PC-9 (cell line): ENCODE results near the gene MEGF8. TPM values are rescaled to one million over a fixed set of nuclear protein-coding genes. Genes with fewer than 3 reads are reported as not detected.

Source experiments
- Bru-seq: library from RNA; stranded (reverse); fragments of 400-500 nt; gene quantifications from one replicate; lab custom pipeline; 2021; lab: Mats Ljungman, UMichigan
- BruChase-seq, 2 experiments: library from RNA; stranded (reverse); fragments of 400-500 nt; gene quantifications; one replicate each; lab custom pipeline; 2021; lab: Mats Ljungman, UMichigan
- BruUV-seq: library from RNA; stranded (reverse); fragments of 400-500 nt; replicated peaks from 2 replicates; lab custom pipeline; 2021; lab: Mats Ljungman, UMichigan
- CTCF ChIA-PET: fragments of 300-600 bp; sonication (Branson Sonifier 250); formaldehyde crosslinking; loops from one replicate; lab custom pipeline; 2022; ENCODE audit warnings: antibody characterized with exemption; lab: Charles Lee
- POLR2A ChIA-PET: fragments of 300-600 bp; sonication (Branson Sonifier 250); formaldehyde crosslinking; loops from one replicate; lab custom pipeline; 2022; ENCODE audit warnings: antibody characterized with exemption; ENCODE audit not compliant: unreplicated experiment; lab: Charles Lee
- DNase-seq, 2 experiments: peaks; one replicate each; pipeline versions ENCODE4 v3.0.0 to v3.0.0-alpha.2; 2015 to 2022; ENCODE audit warnings: mixed read lengths in 1 of 2
- H2AFZ ChIP-seq: fragments of 200-600 bp; sonication (generic); 2 replicates; pipeline ENCODE4 v1.8.1; 2017; ENCODE audit warnings: antibody characterized with exemption
- H3F3A ChIP-seq: fragments of 200-600 bp; sonication (generic); 2 replicates; pipeline ENCODE4 v1.8.1; 2017; ENCODE audit warnings: antibody characterized with exemption, mild to moderate bottlenecking, low read depth; ENCODE audit not compliant: insufficient read depth
- H3K27ac ChIP-seq: fragments of 200-600 bp; sonication (generic); 2 replicates; pipeline ENCODE4 v1.6.1; 2016; ENCODE audit warnings: mixed run types
- H3K27me3 ChIP-seq: fragments of 200-600 bp; sonication (generic); 2 replicates; pipeline ENCODE4 v1.6.1; 2016; ENCODE audit warnings: low read depth, mixed run types; ENCODE audit not compliant: insufficient read depth
- H3K36me3 ChIP-seq: fragments of 200-600 bp; sonication (generic); 2 replicates; pipeline ENCODE4 v1.6.1; 2016; ENCODE audit warnings: low read depth, mixed run types
- H3K4me1 ChIP-seq: fragments of 200-600 bp; sonication (generic); replicated peaks from 2 replicates; pipeline ENCODE4 v1.6.1; 2016; ENCODE audit warnings: mixed run types; ENCODE audit not compliant: insufficient read depth
- H3K4me2 ChIP-seq: fragments of 200-600 bp; sonication (generic); 2 replicates; pipeline ENCODE4 v1.6.1; 2017; ENCODE audit warnings: mixed run types
- H3K4me3 ChIP-seq: fragments of 200-600 bp; sonication (generic); 2 replicates; pipeline ENCODE4 v1.6.1; 2016; ENCODE audit warnings: mixed run types
- H3K79me2 ChIP-seq: fragments of 200-600 bp; sonication (generic); 2 replicates; pipeline ENCODE4 v1.6.1; 2017; ENCODE audit warnings: low read depth, mixed run types
- H3K9me2 ChIP-seq: fragments of 200-600 bp; sonication (generic); 2 replicates; pipeline ENCODE4 v1.8.1; 2017; ENCODE audit warnings: mild to moderate bottlenecking; ENCODE audit not compliant: insufficient read depth
- H3K9me3 ChIP-seq: fragments of 200-600 bp; sonication (generic); 2 replicates; pipeline ENCODE4 v1.8.1; 2016; ENCODE audit warnings: low read depth; ENCODE audit not compliant: insufficient read depth
- H4K20me1 ChIP-seq: fragments of 200-600 bp; sonication (generic); 2 replicates; pipeline ENCODE4 v1.8.1; 2017; ENCODE audit not compliant: insufficient read depth
- EZH2 ChIP-seq: fragments of 200-600 bp; sonication (generic); IDR thresholded peaks from 2 replicates; pipeline ENCODE4 v1.8.0; 2017; ENCODE audit warnings: antibody characterized with exemption, low read depth
- intact Hi-C: fragments of 100-400 bp; cut with micrococcal nuclease; formaldehyde crosslinking; loops from one replicate; pipeline ENCODE4 v1.10.0; 2022; ENCODE audit not compliant: unreplicated experiment
- long read RNA-seq: library from polyadenylated mRNA; stranded (forward); transcript quantifications from one replicate; pipeline ENCODE4 v2.0.0, GENCODE V29; 2022
- total RNA-seq: library from RNA; stranded (reverse); gene quantifications from 2 replicates; pipeline ENCODE4 v1.2.3, GENCODE V29; 2021
- TF ChIP-seq, protein P1 (sequence below): fragments of 200-600 bp; sonication (generic); conservative IDR thresholded peaks from 2 replicates; pipeline ENCODE4 v1.6.1; 2017; ENCODE audit warnings: mixed run types, antibody characterized with exemption, mild to moderate bottlenecking, moderate library complexity

Gene MEGF8, protein sequence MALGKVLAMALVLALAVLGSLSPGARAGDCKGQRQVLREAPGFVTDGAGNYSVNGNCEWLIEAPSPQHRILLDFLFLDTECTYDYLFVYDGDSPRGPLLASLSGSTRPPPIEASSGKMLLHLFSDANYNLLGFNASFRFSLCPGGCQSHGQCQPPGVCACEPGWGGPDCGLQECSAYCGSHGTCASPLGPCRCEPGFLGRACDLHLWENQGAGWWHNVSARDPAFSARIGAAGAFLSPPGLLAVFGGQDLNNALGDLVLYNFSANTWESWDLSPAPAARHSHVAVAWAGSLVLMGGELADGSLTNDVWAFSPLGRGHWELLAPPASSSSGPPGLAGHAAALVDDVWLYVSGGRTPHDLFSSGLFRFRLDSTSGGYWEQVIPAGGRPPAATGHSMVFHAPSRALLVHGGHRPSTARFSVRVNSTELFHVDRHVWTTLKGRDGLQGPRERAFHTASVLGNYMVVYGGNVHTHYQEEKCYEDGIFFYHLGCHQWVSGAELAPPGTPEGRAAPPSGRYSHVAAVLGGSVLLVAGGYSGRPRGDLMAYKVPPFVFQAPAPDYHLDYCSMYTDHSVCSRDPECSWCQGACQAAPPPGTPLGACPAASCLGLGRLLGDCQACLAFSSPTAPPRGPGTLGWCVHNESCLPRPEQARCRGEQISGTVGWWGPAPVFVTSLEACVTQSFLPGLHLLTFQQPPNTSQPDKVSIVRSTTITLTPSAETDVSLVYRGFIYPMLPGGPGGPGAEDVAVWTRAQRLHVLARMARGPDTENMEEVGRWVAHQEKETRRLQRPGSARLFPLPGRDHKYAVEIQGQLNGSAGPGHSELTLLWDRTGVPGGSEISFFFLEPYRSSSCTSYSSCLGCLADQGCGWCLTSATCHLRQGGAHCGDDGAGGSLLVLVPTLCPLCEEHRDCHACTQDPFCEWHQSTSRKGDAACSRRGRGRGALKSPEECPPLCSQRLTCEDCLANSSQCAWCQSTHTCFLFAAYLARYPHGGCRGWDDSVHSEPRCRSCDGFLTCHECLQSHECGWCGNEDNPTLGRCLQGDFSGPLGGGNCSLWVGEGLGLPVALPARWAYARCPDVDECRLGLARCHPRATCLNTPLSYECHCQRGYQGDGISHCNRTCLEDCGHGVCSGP (N-terminal part only)
- total RNA-seq (40.6 and 49.0 TPM in 2 replicates), Bru-seq, nascent RNA (percentile 51 among the genes with signal in this experiment), BruChase-seq, experiment 1, labeled RNA remaining after a 2-hour chase (percentile 60 among the genes with signal in this experiment), BruChase-seq, experiment 2, labeled RNA remaining after a 6-hour chase (percentile 68 among the genes with signal in this experiment)
- long read RNA-seq, partial matches to known transcripts, result 39 of 47 reads
- long read RNA-seq, other reads (novel, unspliced or antisense), result 8 of 47 reads

DNA sequence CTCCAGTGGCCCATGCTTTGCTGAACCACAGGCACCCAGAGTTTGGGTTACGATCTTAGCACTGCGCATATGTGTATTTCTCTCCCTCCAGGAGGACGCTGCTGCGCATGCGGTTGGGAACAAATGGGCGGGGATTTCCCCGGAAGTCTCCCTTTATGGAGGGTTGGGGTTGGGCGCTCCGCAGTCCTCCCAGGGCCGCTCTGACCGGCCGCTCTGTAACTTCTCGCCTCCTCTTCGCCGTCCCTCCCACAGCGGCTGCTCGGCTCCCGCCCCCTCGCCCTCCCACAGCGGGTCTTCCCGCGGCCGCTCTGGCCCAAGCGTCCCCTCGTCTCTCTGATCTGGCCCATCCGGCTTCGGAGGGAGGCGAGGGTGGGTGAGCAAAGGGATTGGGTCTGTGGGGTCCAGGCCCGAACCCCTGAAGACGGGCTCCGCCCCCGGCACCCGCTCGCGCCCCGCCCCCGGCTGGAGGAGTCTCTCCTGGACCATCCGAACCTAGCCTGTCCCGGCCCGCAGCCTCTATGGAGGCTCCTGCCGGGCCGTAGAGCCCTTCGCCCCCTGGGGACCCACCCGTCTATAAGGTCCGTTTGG lies at the start of gene MEGF8:
Gene MEGF8 (plus strand): TSS at position 328 of the 588 bp plus-strand sequence. CDS start 609 bp downstream, outside the sequence.
- DNase-seq, result peak; percentile 96 to 98
- no peaks in the 10 kb centered on the region for H4K20me1 ChIP-seq
- H3K4me3 ChIP-seq, result peak within 1 kb of the TSS; percentile 94
- H3F3A ChIP-seq, result 0 out of 2 replicates have a peak, but pooled peaks cover 6% of the 10 kb centered on the region
- POLR2A ChIA-PET, result no interaction called here
- H3K27ac ChIP-seq, result no peak within 1 kb of the TSS
- intact Hi-C loops, result loop anchor here (1.0 to 5.0 kb wide), 7 partner anchors 23 to 217 kb away; partner anchors contain the start of genes PAFAH1B3, POU2F2 and PRR19
- H3K4me2 ChIP-seq, result peak within 1 kb of the TSS; percentile 96
- H3K4me1 ChIP-seq, result peaks cover 14% of the 10 kb centered on the region
- H3K9me3 ChIP-seq, result no peaks in the 10 kb centered on the region
- CTCF ChIA-PET, result no interaction called here
- peak within 1 kb of the TSS; percentile 98 for H2AFZ ChIP-seq
- H3K27me3 ChIP-seq, result no peaks in the 10 kb centered on the region
- peaks cover 21% of the 10 kb centered on the region for H3K79me2 ChIP-seq
- H3K9me2 ChIP-seq, result no peaks in the 10 kb centered on the region
- TF ChIP-seq, protein P1, sequence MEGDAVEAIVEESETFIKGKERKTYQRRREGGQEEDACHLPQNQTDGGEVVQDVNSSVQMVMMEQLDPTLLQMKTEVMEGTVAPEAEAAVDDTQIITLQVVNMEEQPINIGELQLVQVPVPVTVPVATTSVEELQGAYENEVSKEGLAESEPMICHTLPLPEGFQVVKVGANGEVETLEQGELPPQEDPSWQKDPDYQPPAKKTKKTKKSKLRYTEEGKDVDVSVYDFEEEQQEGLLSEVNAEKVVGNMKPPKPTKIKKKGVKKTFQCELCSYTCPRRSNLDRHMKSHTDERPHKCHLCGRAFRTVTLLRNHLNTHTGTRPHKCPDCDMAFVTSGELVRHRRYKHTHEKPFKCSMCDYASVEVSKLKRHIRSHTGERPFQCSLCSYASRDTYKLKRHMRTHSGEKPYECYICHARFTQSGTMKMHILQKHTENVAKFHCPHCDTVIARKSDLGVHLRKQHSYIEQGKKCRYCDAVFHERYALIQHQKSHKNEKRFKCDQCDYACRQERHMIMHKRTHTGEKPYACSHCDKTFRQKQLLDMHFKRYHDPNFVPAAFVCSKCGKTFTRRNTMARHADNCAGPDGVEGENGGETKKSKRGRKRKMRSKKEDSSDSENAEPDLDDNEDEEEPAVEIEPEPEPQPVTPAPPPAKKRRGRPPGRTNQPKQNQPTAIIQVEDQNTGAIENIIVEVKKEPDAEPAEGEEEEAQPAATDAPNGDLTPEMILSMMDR, result no peak; the same call in 1 of the 2 replicates
- no peak for TF ChIP-seq EZH2
- BruUV-seq, result TSS peak; percentile 39
- no peaks in the 10 kb centered on the region for H3K36me3 ChIP-seq

DNA sequence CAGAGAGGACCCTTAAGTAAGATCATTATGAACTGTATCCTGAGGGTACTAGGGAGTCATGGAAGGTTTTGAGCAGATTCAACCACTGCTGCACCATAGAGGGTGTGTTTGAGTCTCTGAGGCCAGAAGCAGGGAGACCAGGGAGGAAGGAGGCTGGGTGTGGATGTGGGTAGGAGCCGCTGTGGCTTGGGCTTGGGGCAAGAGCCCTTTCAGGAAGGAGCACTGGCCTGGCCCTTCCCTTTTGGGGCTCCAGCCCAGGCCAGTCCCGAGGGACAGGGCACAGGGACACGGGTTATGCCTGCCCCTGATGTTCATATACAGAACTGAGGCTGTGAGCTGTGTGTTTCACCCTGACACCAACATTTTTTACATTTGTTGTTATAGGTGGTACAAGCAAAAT lies 49.2 kb upstream of the MEGF8 start:
- ChIA-PET CTCF (no interaction called here), POLR2A (no interaction called here)
- TF ChIP-seq, protein P1, result no peak
- TF ChIP-seq EZH2, result no peak
- Histone ChIP-seq H3K36me3 (no peaks in the 10 kb centered on the region; the same call in 1 of the 2 replicates), H3K9me3 (no peaks in the 10 kb centered on the region), H4K20me1 (no peaks in the 10 kb centered on the region; the same call in 1 of the 2 replicates), H3K27me3 (no peaks in the 10 kb centered on the region), H3K4me2 (no peak overlapping the region), H3K4me3 (no peak overlapping the region), H3K27ac (no peak overlapping the region), H2AFZ (no peak overlapping the region), H3K79me2 (0 out of 2 replicates have a peak, but pooled peaks cover 3% of the 10 kb centered on the region), H3K9me2 (no peaks in the 10 kb centered on the region), H3F3A (peaks cover 17% of the 10 kb centered on the region; the same call in 1 of the 2 replicates), H3K4me1 (peaks cover 12% of the 10 kb centered on the region)
- DNase-seq, result no peak
- intact Hi-C loops, result no loop called here
- no TSS peak for BruUV-seq
